ENCODE data around the gene AHNAK2. TPM values are rescaled to one million over a fixed set of nuclear protein-coding genes. Genes with fewer than 3 reads are reported as not detected.
A peak's percentile ranks its signal among the peaks of the same experiment; 100 is the strongest.

AHNAK2 gene
- total RNA-seq, 1 donor from 2014 or later = 26.9 TPM

GRCh38 chr14:104956290-104956890, 21.8 kb downstream of the AHNAK2 start:
- Mint-ChIP-seq H3K4me1 (ENCODE audit: unreplicated experiment) (peaks cover 3% of the 10 kb centered on the region), H3K27ac (ENCODE audit: unreplicated experiment) (no peak overlapping the region), H3K9me3 (ENCODE audit: unreplicated experiment) (no peaks in the 10 kb centered on the region), H3K4me3 (ENCODE audit: unreplicated experiment) (no peak overlapping the region), H3K36me3 (ENCODE audit: low read depth, unreplicated experiment) (peaks cover 22% of the 10 kb centered on the region), H3K27me3 (ENCODE audit: unreplicated experiment) (peaks cover 11% of the 10 kb centered on the region)
- DNase-seq (ENCODE audit: low spot score) = no peak
- TF ChIP-seq CTCF (IDR thresholded peaks at IDR 0.05; ENCODE audit: unreplicated experiment) = no peak

GRCh38 chr14:104955396-104955770, 22.8 kb downstream of the AHNAK2 start:
- H3K4me3 Mint-ChIP-seq (ENCODE audit: unreplicated experiment) = no peak overlapping the region

GRCh38 chr14:104954746-104955395, 23.3 kb downstream of the AHNAK2 start:
- H3K36me3 Mint-ChIP-seq (ENCODE audit: low read depth, unreplicated experiment) = peaks cover 22% of the 10 kb centered on the region
- no peak for TF ChIP-seq CTCF (IDR thresholded peaks at IDR 0.05; ENCODE audit: unreplicated experiment)
- no peak overlapping the region for H3K4me3 Mint-ChIP-seq (ENCODE audit: unreplicated experiment)
- no peak overlapping the region for H3K27ac Mint-ChIP-seq (ENCODE audit: unreplicated experiment)
- peaks cover 3% of the 10 kb centered on the region for H3K4me1 Mint-ChIP-seq (ENCODE audit: unreplicated experiment)
- no peak for DNase-seq (ENCODE audit: low spot score)
- H3K9me3 Mint-ChIP-seq (ENCODE audit: unreplicated experiment) = no peaks in the 10 kb centered on the region
- H3K27me3 Mint-ChIP-seq (ENCODE audit: unreplicated experiment) = peaks cover 11% of the 10 kb centered on the region

More at GRCh38 chr14:104955396-104955770, 22.8 kb downstream of the AHNAK2 start:
- H3K27ac Mint-ChIP-seq (ENCODE audit: unreplicated experiment) = no peak overlapping the region
- no peak for DNase-seq (ENCODE audit: low spot score)
- peaks cover 22% of the 10 kb centered on the region for H3K36me3 Mint-ChIP-seq (ENCODE audit: low read depth, unreplicated experiment)
- peaks cover 11% of the 10 kb centered on the region for H3K27me3 Mint-ChIP-seq (ENCODE audit: unreplicated experiment)
- TF ChIP-seq CTCF (IDR thresholded peaks at IDR 0.05; ENCODE audit: unreplicated experiment) = no peak
- peaks cover 3% of the 10 kb centered on the region for H3K4me1 Mint-ChIP-seq (ENCODE audit: unreplicated experiment)
- H3K9me3 Mint-ChIP-seq (ENCODE audit: unreplicated experiment) = no peaks in the 10 kb centered on the region

GRCh38 chr14:104953896-104954656, 24.1 kb downstream of the AHNAK2 start:
- Mint-ChIP-seq H3K36me3 (ENCODE audit: low read depth, unreplicated experiment) (peaks cover 22% of the 10 kb centered on the region), H3K27me3 (ENCODE audit: unreplicated experiment) (peaks cover 11% of the 10 kb centered on the region), H3K27ac (ENCODE audit: unreplicated experiment) (no peak overlapping the region), H3K4me3 (ENCODE audit: unreplicated experiment) (peak overlapping the region; percentile 21), H3K9me3 (ENCODE audit: unreplicated experiment) (no peaks in the 10 kb centered on the region), H3K4me1 (ENCODE audit: unreplicated experiment) (peaks cover 3% of the 10 kb centered on the region)
- DNase-seq (ENCODE audit: low spot score) = no peak
- no peak for TF ChIP-seq CTCF (IDR thresholded peaks at IDR 0.05; ENCODE audit: unreplicated experiment)

All from endothelial cell (in vitro differentiated cells).